ENCODE results near the gene ASXL1.
"Not testable (repeated sequence)": the region's sequence is repeated elsewhere in the genome, so short reads cannot be mapped to it uniquely, and the experiment has no call there.

Gene ASXL1

GRCh38 chr20:32407131-32407750 is 49.1 kb downstream of the ASXL1 start:
- DNase-seq (ENCODE audit: low read depth) = not testable (repeated sequence)

GRCh38 chr20:32411955-32412706 is 54.0 kb downstream of the ASXL1 start:
- DNase-seq (ENCODE audit: low read depth) = no peak

GRCh38 chr20:32415494-32415893 is 57.4 kb downstream of the ASXL1 start:
- no peak for DNase-seq (ENCODE audit: low read depth)

- DNase-seq (ENCODE audit: low read depth) = no peak
Observed at GRCh38 chr20:32416206-32416605, 58.1 kb downstream of the ASXL1 start.

GRCh38 chr20:32418376-32418775 is 60.2 kb downstream of the ASXL1 start:
- no peak for DNase-seq (ENCODE audit: low read depth)

GRCh38 chr20:32421290-32421689 is 63.2 kb downstream of the ASXL1 start:
- no peak for DNase-seq (ENCODE audit: low read depth)

GRCh38 chr20:32427996-32428395 is 69.9 kb downstream of the ASXL1 start:
- no peak for DNase-seq (ENCODE audit: low read depth)

- DNase-seq (ENCODE audit: low read depth) = no peak
Observed at GRCh38 chr20:32429343-32429742, 71.2 kb downstream of the ASXL1 start.

GRCh38 chr20:32429745-32430360 is 71.7 kb downstream of the ASXL1 start:
- no peak for DNase-seq (ENCODE audit: low read depth)

GRCh38 chr20:32431457-32431856 is 73.3 kb downstream of the ASXL1 start:
- no peak for DNase-seq (ENCODE audit: low read depth)

- DNase-seq (ENCODE audit: low read depth) = no peak
Observed at GRCh38 chr20:32432277-32432676, 74.1 kb downstream of the ASXL1 start.

GRCh38 chr20:32433311-32434021 is 75.3 kb downstream of the ASXL1 start:
- DNase-seq (ENCODE audit: low read depth) = no peak

GRCh38 chr20:32434434-32434833 is 76.3 kb downstream of the ASXL1 start:
- no peak for DNase-seq (ENCODE audit: low read depth)

GRCh38 chr20:32435449-32436107 is 77.4 kb downstream of the ASXL1 start:
- DNase-seq (ENCODE audit: low read depth) = no peak

GRCh38 chr20:32436142-32436861 is 78.2 kb downstream of the ASXL1 start:
- no peak for DNase-seq (ENCODE audit: low read depth)

GRCh38 chr20:32436968-32437367 is 78.8 kb downstream of the ASXL1 start:
- DNase-seq (ENCODE audit: low read depth) = no peak

- DNase-seq (ENCODE audit: low read depth) = no peak
Observed at GRCh38 chr20:32437391-32438074, 79.4 kb downstream of the ASXL1 start.

- DNase-seq (ENCODE audit: low read depth) = no peak
Observed at GRCh38 chr20:32438331-32438858, 80.3 kb downstream of the ASXL1 start.

- DNase-seq (ENCODE audit: low read depth) = peak; percentile 68
Observed at GRCh38 chr20:32439132-32439829, 81.2 kb downstream of the ASXL1 start.
